ENCODE data around the gene PTPRT.

DNA sequence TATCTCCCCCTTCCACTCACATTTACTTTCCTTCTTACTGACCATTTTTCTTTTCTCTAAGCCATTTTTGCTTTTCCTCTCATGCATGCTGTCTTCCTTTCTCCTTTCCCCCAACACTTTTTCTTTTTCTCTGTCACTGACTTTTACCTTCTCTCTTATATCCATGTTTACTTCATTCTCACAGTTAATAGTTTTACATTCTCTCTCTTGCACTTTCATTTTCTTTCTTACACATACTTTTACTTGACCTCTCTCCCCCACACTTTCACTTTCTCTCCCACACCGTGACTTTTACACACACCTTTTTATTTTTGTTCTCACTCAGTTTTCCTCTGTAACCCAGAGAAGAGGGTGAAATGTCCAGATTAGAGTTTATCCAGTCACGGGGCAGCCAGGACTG is 636.3 kb downstream of the PTPRT start:
- TF ChIP-seq, protein P1, sequence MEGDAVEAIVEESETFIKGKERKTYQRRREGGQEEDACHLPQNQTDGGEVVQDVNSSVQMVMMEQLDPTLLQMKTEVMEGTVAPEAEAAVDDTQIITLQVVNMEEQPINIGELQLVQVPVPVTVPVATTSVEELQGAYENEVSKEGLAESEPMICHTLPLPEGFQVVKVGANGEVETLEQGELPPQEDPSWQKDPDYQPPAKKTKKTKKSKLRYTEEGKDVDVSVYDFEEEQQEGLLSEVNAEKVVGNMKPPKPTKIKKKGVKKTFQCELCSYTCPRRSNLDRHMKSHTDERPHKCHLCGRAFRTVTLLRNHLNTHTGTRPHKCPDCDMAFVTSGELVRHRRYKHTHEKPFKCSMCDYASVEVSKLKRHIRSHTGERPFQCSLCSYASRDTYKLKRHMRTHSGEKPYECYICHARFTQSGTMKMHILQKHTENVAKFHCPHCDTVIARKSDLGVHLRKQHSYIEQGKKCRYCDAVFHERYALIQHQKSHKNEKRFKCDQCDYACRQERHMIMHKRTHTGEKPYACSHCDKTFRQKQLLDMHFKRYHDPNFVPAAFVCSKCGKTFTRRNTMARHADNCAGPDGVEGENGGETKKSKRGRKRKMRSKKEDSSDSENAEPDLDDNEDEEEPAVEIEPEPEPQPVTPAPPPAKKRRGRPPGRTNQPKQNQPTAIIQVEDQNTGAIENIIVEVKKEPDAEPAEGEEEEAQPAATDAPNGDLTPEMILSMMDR (IDR thresholded peaks at IDR 0.05): no peak
- TF ChIP-seq EP300 (IDR thresholded peaks at IDR 0.05): no peak

Data from gastroesophageal sphincter (tissue), 3 donors.